ENCODE data around the gene AFF1.
"Not testable (repeated sequence)": the region's sequence is repeated elsewhere in the genome, so short reads cannot be mapped to it uniquely, and the experiment has no call there.

The AFF1 gene

GRCh38 chr4:87058356-87059073 lies 123.7 kb downstream of the AFF1 start:
- DNase-seq: peak; percentile 67 to 70

GRCh38 chr4:87060957-87061356 lies 126.1 kb downstream of the AFF1 start:
- no peak for DNase-seq

GRCh38 chr4:87065021-87065420 lies 130.2 kb downstream of the AFF1 start:
- DNase-seq: no peak

GRCh38 chr4:87066403-87067123 lies 131.8 kb downstream of the AFF1 start:
- no peak for DNase-seq

- DNase-seq: no peak
Measured at GRCh38 chr4:87067124-87067885, 132.5 kb downstream of the AFF1 start.

GRCh38 chr4:87068583-87069021 lies 133.8 kb downstream of the AFF1 start:
- peak; percentile 75 to 89 for DNase-seq

GRCh38 chr4:87069037-87069742 lies 134.4 kb downstream of the AFF1 start:
- DNase-seq: peak; percentile 39 to 77

- no peak for DNase-seq
Measured at GRCh38 chr4:87071401-87071800, 136.6 kb downstream of the AFF1 start.

- not testable (repeated sequence) for DNase-seq
Measured at GRCh38 chr4:87072545-87072944, 137.7 kb downstream of the AFF1 start.

GRCh38 chr4:87073199-87074120 lies 138.6 kb downstream of the AFF1 start:
- peak; percentile 46 to 66 for DNase-seq

- DNase-seq: no peak
Measured at GRCh38 chr4:87074121-87074488, 139.3 kb downstream of the AFF1 start.

- no peak for DNase-seq
Measured at GRCh38 chr4:87075876-87076275, 141.1 kb downstream of the AFF1 start.

GRCh38 chr4:87076690-87077358 lies 142.0 kb downstream of the AFF1 start:
- DNase-seq: no peak

GRCh38 chr4:87077914-87078585 lies 143.2 kb downstream of the AFF1 start:
- no peak for DNase-seq

GRCh38 chr4:87078987-87079486 lies 144.2 kb downstream of the AFF1 start:
- DNase-seq: no peak

GRCh38 chr4:87079967-87080366 lies 145.2 kb downstream of the AFF1 start:
- no peak for DNase-seq

- no peak for DNase-seq
Measured at GRCh38 chr4:87080462-87080861, 145.7 kb downstream of the AFF1 start.

- DNase-seq: no peak
Measured at GRCh38 chr4:87081826-87082225, 147.0 kb downstream of the AFF1 start.

- DNase-seq: not testable (repeated sequence)
Measured at GRCh38 chr4:87085732-87086131, 150.9 kb downstream of the AFF1 start.

- no peak for DNase-seq
Measured at GRCh38 chr4:87086143-87086805, 151.5 kb downstream of the AFF1 start.
